Neural cell (in vitro differentiated cells): ENCODE results near the gene FAM9C.

Experiments
- EP300 ChIP-seq: fragments of 450-650 bp; conservative IDR thresholded peaks from 2 replicates; pipeline ENCODE4 v1.6.1; 2014; ENCODE audit warnings: antibody characterized with exemption, mild to moderate bottlenecking, moderate library complexity; ENCODE audit not compliant: poor library complexity, severe bottlenecking
- EZH2 ChIP-seq: fragments of 200-600, 300-800 bp; shearing (Covaris generic), sonication (generic); IDR thresholded peaks from 2 replicates; pipeline ENCODE4 v1.6.1; 2014; ENCODE audit warnings: antibody characterized with exemption, low read length, borderline replicate concordance, mild to moderate bottlenecking; ENCODE audit not compliant: insufficient read depth, poor library complexity, severe bottlenecking
- MXI1 ChIP-seq: fragments of 450-650 bp; conservative IDR thresholded peaks from 2 replicates; pipeline ENCODE4 v1.6.1; 2014; ENCODE audit warnings: antibody characterized with exemption, mild to moderate bottlenecking; ENCODE audit not compliant: poor library complexity, severe bottlenecking
- POLR2AphosphoS5 ChIP-seq: IDR thresholded peaks from 2 replicates; pipeline ENCODE4 v1.6.1; 2012
- RAD21 ChIP-seq: fragments of 450-650 bp; conservative IDR thresholded peaks from 2 replicates; pipeline ENCODE4 v1.6.1; 2014; ENCODE audit warnings: antibody characterized with exemption, mild to moderate bottlenecking, moderate library complexity
- REST ChIP-seq: IDR thresholded peaks from 2 replicates; pipeline ENCODE4 v1.6.1; 2012; ENCODE audit warnings: borderline replicate concordance
- SMC3 ChIP-seq: fragments of 450-650 bp; conservative IDR thresholded peaks from 2 replicates; pipeline ENCODE4 v1.6.1; 2014; ENCODE audit warnings: antibody characterized with exemption, mild to moderate bottlenecking, moderate library complexity; ENCODE audit not compliant: poor library complexity
- TF ChIP-seq, protein P1 (sequence below): fragments of 450-650 bp; IDR thresholded peaks from 2 replicates; pipeline ENCODE4 v1.5.1; 2014; ENCODE audit warnings: antibody characterized with exemption, mild to moderate bottlenecking, moderate library complexity; ENCODE audit not compliant: poor library complexity, severe bottlenecking

DNA sequence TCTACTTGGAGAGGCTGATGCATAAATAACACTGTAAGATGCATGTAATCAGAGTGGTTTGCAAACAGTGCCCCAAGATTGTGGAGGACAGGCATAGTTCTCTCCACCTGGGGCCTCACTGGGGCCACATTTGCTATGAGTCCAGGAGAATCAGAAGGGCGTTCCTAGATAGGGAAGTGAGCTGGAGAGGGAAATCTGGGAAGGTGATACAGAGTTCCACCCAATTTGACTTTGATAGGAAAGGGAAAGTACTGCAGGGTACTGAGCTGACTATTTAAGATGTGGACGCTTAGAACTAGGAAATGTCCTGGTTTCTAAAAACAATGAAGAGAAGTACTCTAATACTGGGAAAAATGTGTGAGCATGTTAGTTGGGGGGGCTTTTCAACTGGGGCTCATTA, 33.9 kb downstream of the FAM9C start:
- TF ChIP-seq, protein P1, sequence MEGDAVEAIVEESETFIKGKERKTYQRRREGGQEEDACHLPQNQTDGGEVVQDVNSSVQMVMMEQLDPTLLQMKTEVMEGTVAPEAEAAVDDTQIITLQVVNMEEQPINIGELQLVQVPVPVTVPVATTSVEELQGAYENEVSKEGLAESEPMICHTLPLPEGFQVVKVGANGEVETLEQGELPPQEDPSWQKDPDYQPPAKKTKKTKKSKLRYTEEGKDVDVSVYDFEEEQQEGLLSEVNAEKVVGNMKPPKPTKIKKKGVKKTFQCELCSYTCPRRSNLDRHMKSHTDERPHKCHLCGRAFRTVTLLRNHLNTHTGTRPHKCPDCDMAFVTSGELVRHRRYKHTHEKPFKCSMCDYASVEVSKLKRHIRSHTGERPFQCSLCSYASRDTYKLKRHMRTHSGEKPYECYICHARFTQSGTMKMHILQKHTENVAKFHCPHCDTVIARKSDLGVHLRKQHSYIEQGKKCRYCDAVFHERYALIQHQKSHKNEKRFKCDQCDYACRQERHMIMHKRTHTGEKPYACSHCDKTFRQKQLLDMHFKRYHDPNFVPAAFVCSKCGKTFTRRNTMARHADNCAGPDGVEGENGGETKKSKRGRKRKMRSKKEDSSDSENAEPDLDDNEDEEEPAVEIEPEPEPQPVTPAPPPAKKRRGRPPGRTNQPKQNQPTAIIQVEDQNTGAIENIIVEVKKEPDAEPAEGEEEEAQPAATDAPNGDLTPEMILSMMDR = no peak
- TF ChIP-seq POLR2AphosphoS5 (no peak), MXI1 (no peak), REST (no peak), EP300 (no peak), RAD21 (no peak), SMC3 (no peak), EZH2 (no peak)
